Activated naive CD8-positive, alpha-beta T cell treated with anti-CD3 and anti-CD28 coated beads, Interleukin-2, amount 50 U/mL, for 24 hours (primary cell): ENCODE results near the gene CXCR5.
A peak's percentile ranks its signal among the peaks of the same experiment; 100 is the strongest.

ENCODE experiments used
- ATAC-seq: fragments of 150-1000 bp; cut with Tn5 transposase; one replicate; pipeline ENCODE4 v1.10.0; 2021
- DNase-seq: peaks from one replicate; pipeline ENCODE4 v3.0.0; 2021
- H3K27ac Mint-ChIP-seq: one replicate; pipeline ENCODE4 v1.8.0; 2021; ENCODE audit warnings: mild to moderate bottlenecking, mixed read lengths
- H3K27me3 Mint-ChIP-seq: one replicate; pipeline ENCODE4 v1.8.0; 2021; ENCODE audit warnings: mixed read lengths
- H3K36me3 Mint-ChIP-seq: one replicate; pipeline ENCODE4 v1.8.0; 2021; ENCODE audit warnings: low read depth, mixed read lengths
- H3K4me1 Mint-ChIP-seq: one replicate; pipeline ENCODE4 v1.8.0; 2021; ENCODE audit warnings: mixed read lengths
- H3K4me3 Mint-ChIP-seq: one replicate; pipeline ENCODE4 v1.8.0; 2021; ENCODE audit warnings: mild to moderate bottlenecking, moderate library complexity, mixed read lengths
- H3K9me3 Mint-ChIP-seq: one replicate; pipeline ENCODE4 v1.8.0; 2021; ENCODE audit warnings: mixed read lengths

The CXCR5 gene

GRCh38 chr11:118898400-118899295 is 15.0 kb downstream of the CXCR5 start:
- DNase-seq (no peak), ATAC-seq (no peak)
- Mint-ChIP-seq H3K27me3 (no peaks in the 10 kb centered on the region), H3K4me3 (no peak overlapping the region), H3K36me3 (peaks cover 20% of the 10 kb centered on the region), H3K4me1 (peaks cover 42% of the 10 kb centered on the region), H3K27ac (no peak overlapping the region), H3K9me3 (no peaks in the 10 kb centered on the region)

- Mint-ChIP-seq H3K4me3 (no peak overlapping the region), H3K27ac (no peak overlapping the region), H3K9me3 (no peaks in the 10 kb centered on the region), H3K4me1 (peaks cover 36% of the 10 kb centered on the region), H3K36me3 (peaks cover 17% of the 10 kb centered on the region), H3K27me3 (no peaks in the 10 kb centered on the region)
- no peak for DNase-seq
- ATAC-seq: no peak
Measured at GRCh38 chr11:118899296-118899688, 15.6 kb downstream of the CXCR5 start.

- Mint-ChIP-seq H3K9me3 (no peaks in the 10 kb centered on the region), H3K27ac (no peak overlapping the region), H3K27me3 (no peaks in the 10 kb centered on the region), H3K4me3 (no peak overlapping the region), H3K4me1 (peaks cover 30% of the 10 kb centered on the region), H3K36me3 (peaks cover 14% of the 10 kb centered on the region)
- ATAC-seq (no peak), DNase-seq (no peak)
Measured at GRCh38 chr11:118899706-118900360, 16.1 kb downstream of the CXCR5 start.

- Mint-ChIP-seq H3K36me3 (peaks cover 12% of the 10 kb centered on the region), H3K4me1 (peaks cover 21% of the 10 kb centered on the region), H3K27ac (peak overlapping the region; percentile 49), H3K9me3 (no peaks in the 10 kb centered on the region), H3K4me3 (no peak overlapping the region), H3K27me3 (no peaks in the 10 kb centered on the region)
- DNase-seq (no peak), ATAC-seq (no peak)
Measured at GRCh38 chr11:118900535-118901384, 17.1 kb downstream of the CXCR5 start.

- ATAC-seq: no peak
- Mint-ChIP-seq H3K27me3 (no peaks in the 10 kb centered on the region), H3K36me3 (peaks cover 15% of the 10 kb centered on the region), H3K27ac (no peak overlapping the region), H3K4me1 (peaks cover 13% of the 10 kb centered on the region), H3K9me3 (no peaks in the 10 kb centered on the region), H3K4me3 (no peak overlapping the region)
- DNase-seq: no peak
Measured at GRCh38 chr11:118901494-118902335, 18.0 kb downstream of the CXCR5 start.

GRCh38 chr11:118902336-118903203 is 18.9 kb downstream of the CXCR5 start:
- Mint-ChIP-seq H3K36me3 (peaks cover 19% of the 10 kb centered on the region), H3K4me1 (peaks cover 15% of the 10 kb centered on the region), H3K9me3 (no peaks in the 10 kb centered on the region), H3K27me3 (no peaks in the 10 kb centered on the region), H3K27ac (no peak overlapping the region), H3K4me3 (no peak overlapping the region)
- no peak for DNase-seq
- ATAC-seq: no peak

- ATAC-seq (no peak), DNase-seq (no peak)
- no peak overlapping the region for H3K27ac Mint-ChIP-seq
- peaks cover 18% of the 10 kb centered on the region for H3K4me1 Mint-ChIP-seq
- H3K36me3 Mint-ChIP-seq: peaks cover 17% of the 10 kb centered on the region
- H3K27me3 Mint-ChIP-seq: no peaks in the 10 kb centered on the region
- no peak overlapping the region for H3K4me3 Mint-ChIP-seq
- no peaks in the 10 kb centered on the region for H3K9me3 Mint-ChIP-seq
Measured at GRCh38 chr11:118903204-118904015, 19.7 kb downstream of the CXCR5 start.

- peaks cover 41% of the 10 kb centered on the region for H3K4me1 Mint-ChIP-seq
- H3K4me3 Mint-ChIP-seq: no peak overlapping the region
- DNase-seq: peak; percentile 89
- H3K27me3 Mint-ChIP-seq: no peaks in the 10 kb centered on the region
- no peaks in the 10 kb centered on the region for H3K9me3 Mint-ChIP-seq
- ATAC-seq: peak; percentile 59
- peak overlapping the region; percentile 57 for H3K27ac Mint-ChIP-seq
- H3K36me3 Mint-ChIP-seq: peaks cover 9% of the 10 kb centered on the region
Measured at GRCh38 chr11:118907051-118908042, 23.7 kb downstream of the CXCR5 start.

- no peak for ATAC-seq
- Mint-ChIP-seq H3K4me3 (no peak overlapping the region), H3K27ac (no peak overlapping the region), H3K4me1 (peaks cover 50% of the 10 kb centered on the region), H3K9me3 (no peaks in the 10 kb centered on the region), H3K27me3 (no peaks in the 10 kb centered on the region), H3K36me3 (peaks cover 9% of the 10 kb centered on the region)
- no peak for DNase-seq
Measured at GRCh38 chr11:118908264-118908663, 24.6 kb downstream of the CXCR5 start.

- ATAC-seq (no peak), DNase-seq (no peak)
- Mint-ChIP-seq H3K4me1 (peaks cover 57% of the 10 kb centered on the region), H3K9me3 (no peaks in the 10 kb centered on the region), H3K4me3 (no peak overlapping the region), H3K36me3 (peaks cover 9% of the 10 kb centered on the region), H3K27ac (peak overlapping the region; percentile 37), H3K27me3 (no peaks in the 10 kb centered on the region)
Measured at GRCh38 chr11:118908901-118909618, 25.4 kb downstream of the CXCR5 start.

- no peaks in the 10 kb centered on the region for H3K9me3 Mint-ChIP-seq
- H3K27ac Mint-ChIP-seq: no peak overlapping the region
- ATAC-seq: no peak
- no peak for DNase-seq
- peak overlapping the region; percentile 61 for H3K4me3 Mint-ChIP-seq
- H3K27me3 Mint-ChIP-seq: no peaks in the 10 kb centered on the region
- peaks cover 9% of the 10 kb centered on the region for H3K36me3 Mint-ChIP-seq
- H3K4me1 Mint-ChIP-seq: peaks cover 64% of the 10 kb centered on the region
Measured at GRCh38 chr11:118909619-118910308, 26.1 kb downstream of the CXCR5 start.
